ENCODE results near the gene UAP1L1.

Gene UAP1L1

GRCh38 chr9:137041124-137041523, 36.2 kb upstream of the UAP1L1 start:
- DNase-seq (ENCODE audit: low read depth, low spot score): no peak

- no peak for DNase-seq (ENCODE audit: low read depth, low spot score)
Observed at GRCh38 chr9:137042751-137043727, 34.3 kb upstream of the UAP1L1 start.

GRCh38 chr9:137044037-137044436, 33.3 kb upstream of the UAP1L1 start:
- DNase-seq (ENCODE audit: low read depth, low spot score): no peak

- no peak for DNase-seq (ENCODE audit: low read depth, low spot score)
Observed at GRCh38 chr9:137044502-137045177, 32.7 kb upstream of the UAP1L1 start.

GRCh38 chr9:137045294-137046087, 31.8 kb upstream of the UAP1L1 start:
- DNase-seq (ENCODE audit: low read depth, low spot score): no peak

- DNase-seq (ENCODE audit: low read depth, low spot score): no peak
Observed at GRCh38 chr9:137046088-137046787, 31.1 kb upstream of the UAP1L1 start, which contains the start of gene NPDC1. Gene NPDC1 (minus strand): TSS chr9:137046177. CDS start chr9:137045989, 188 bp downstream.

GRCh38 chr9:137048655-137049543, 28.4 kb upstream of the UAP1L1 start:
- no peak for DNase-seq (ENCODE audit: low read depth, low spot score)

GRCh38 chr9:137049544-137050449, 27.5 kb upstream of the UAP1L1 start:
- no peak for DNase-seq (ENCODE audit: low read depth, low spot score)

GRCh38 chr9:137050570-137050969, 26.7 kb upstream of the UAP1L1 start:
- DNase-seq (ENCODE audit: low read depth, low spot score): no peak

GRCh38 chr9:137051145-137051724, 26.1 kb upstream of the UAP1L1 start:
- DNase-seq (ENCODE audit: low read depth, low spot score): no peak

- no peak for DNase-seq (ENCODE audit: low read depth, low spot score)
Observed at GRCh38 chr9:137052293-137052692, 25.0 kb upstream of the UAP1L1 start.

GRCh38 chr9:137052998-137053943, 24.0 kb upstream of the UAP1L1 start:
- no peak for DNase-seq (ENCODE audit: low read depth, low spot score)

- no peak for DNase-seq (ENCODE audit: low read depth, low spot score)
Observed at GRCh38 chr9:137053944-137054931, 23.1 kb upstream of the UAP1L1 start, which contains the start of gene ENTPD2. Gene ENTPD2 (minus strand): TSS chr9:137054061. CDS start chr9:137053997, 64 bp downstream.

- no peak for DNase-seq (ENCODE audit: low read depth, low spot score)
Observed at GRCh38 chr9:137054932-137055384, 22.4 kb upstream of the UAP1L1 start.

GRCh38 chr9:137055385-137056364, 21.6 kb upstream of the UAP1L1 start:
- DNase-seq (ENCODE audit: low read depth, low spot score): no peak

Data from iPS DF 19.7 (cell line).